Panc1 (cell line): Measurements from ENCODE around the gene LCOR. TPM values are rescaled to one million over a fixed set of nuclear protein-coding genes. Genes with fewer than 3 reads are reported as not detected.

Experiments
- ATAC-seq: fragments of 200-7000 bp; cut with Tn5 transposase; 2 replicates; pipeline ENCODE4 v1.9.1; 2020; ENCODE audit warnings: mild to moderate bottlenecking, moderate library complexity
- BruUV-seq: library from RNA; stranded (reverse); fragments of 400-500 nt; replicated peaks from 2 replicates; lab custom pipeline; 2021; lab: Mats Ljungman, UMichigan
- CTCF ChIA-PET: fragments of 300-600 bp; sonication (Branson Sonifier 250); formaldehyde crosslinking; loops from one replicate; lab custom pipeline; 2022; ENCODE audit warnings: antibody characterized with exemption; lab: Charles Lee
- POLR2A ChIA-PET: fragments of 300-600 bp; sonication (Branson Sonifier 250); formaldehyde crosslinking; loops from one replicate; lab custom pipeline; 2022; ENCODE audit warnings: antibody characterized with exemption; lab: Charles Lee
- DNase-seq: peaks from one replicate; pipeline ENCODE4 v3.0.0-alpha.2; 2010; ENCODE audit warnings: low read depth, low spot score
- H3K27ac ChIP-seq: 2 replicates; pipeline ENCODE4 v1.5.1; 2011; ENCODE audit warnings: mild to moderate bottlenecking, low read length, inconsistent platforms
- H3K27me3 ChIP-seq: fragments of 200-500 bp; sonication (Bioruptor generic); 2 replicates; pipeline ENCODE4 v1.6.0; 2014; ENCODE audit warnings: low read length, inconsistent platforms; ENCODE audit not compliant: control insufficient read depth, insufficient read depth
- H3K36me3 ChIP-seq: fragments of 200-500 bp; sonication (Bioruptor generic); 2 replicates; pipeline ENCODE4 v1.5.1; 2014; ENCODE audit warnings: inconsistent platforms, mild to moderate bottlenecking, low read length, moderate library complexity; ENCODE audit not compliant: control insufficient read depth, insufficient read depth
- H3K4me1 ChIP-seq: 2 replicates; pipeline ENCODE4 v1.5.1; 2011; ENCODE audit warnings: inconsistent platforms, mild to moderate bottlenecking, low read length, moderate library complexity; ENCODE audit not compliant: control insufficient read depth, insufficient read depth
- H3K4me3 ChIP-seq, 2 experiments: 2 replicates each; pipeline ENCODE4 v1.5.1; 2011 to 2012; ENCODE audit warnings: low read depth in 2 of 2, low read length in 2 of 2, mild to moderate bottlenecking in 2 of 2, inconsistent platforms in 1 of 2, moderate library complexity in 1 of 2
- H3K9me3 ChIP-seq: fragments of 200-500 bp; sonication (Bioruptor generic); 2 replicates; pipeline ENCODE4 v1.5.1; 2014; ENCODE audit warnings: low read depth, mild to moderate bottlenecking, inconsistent platforms, low read length, moderate library complexity; ENCODE audit not compliant: control insufficient read depth, insufficient read depth
- CTCF ChIP-seq: fragments of 450-650 bp; IDR thresholded peaks from 2 replicates; pipeline ENCODE4 v1.5.1; 2017; ENCODE audit warnings: mild to moderate bottlenecking
- POLR2AphosphoS5 ChIP-seq: IDR thresholded peaks from 2 replicates; pipeline ENCODE4 v1.6.1; 2012; ENCODE audit warnings: mild to moderate bottlenecking, low read depth, low read length, moderate library complexity
- REST ChIP-seq, 2 experiments: IDR thresholded peaks; 2 replicates each; pipeline ENCODE4 v1.6.1; 2011 to 2012; ENCODE audit warnings: low read depth in 2 of 2, control low read depth in 1 of 2, low read length in 1 of 2, mild to moderate bottlenecking in 1 of 2, moderate library complexity in 1 of 2; ENCODE audit not compliant: insufficient read depth in 1 of 2
- SIN3A ChIP-seq: IDR thresholded peaks from 2 replicates; pipeline ENCODE4 v1.6.1; 2012; ENCODE audit warnings: low read depth, mild to moderate bottlenecking, low read length, moderate library complexity, borderline replicate concordance; ENCODE audit not compliant: insufficient read depth
- TCF7L2 ChIP-seq: IDR thresholded peaks from 2 replicates; pipeline ENCODE4 v1.6.1; 2011; ENCODE audit warnings: mild to moderate bottlenecking, low read depth, low read length, inconsistent platforms
- in situ Hi-C: cut with HindIII; loops from 2 replicates; pipeline ENCODE4 v1.10.0; 2016; ENCODE audit warnings: low sequenced_read_pairs, low pct_unique_long_range_greater_than_20kb
- intact Hi-C: fragments of 100-400 bp; cut with micrococcal nuclease; formaldehyde crosslinking; loops from one replicate; pipeline ENCODE4 v1.10.0; 2022; ENCODE audit not compliant: unreplicated experiment
- total RNA-seq: library from RNA; stranded (reverse); gene quantifications from one replicate; pipeline ENCODE4 v1.2.1, GENCODE V29; 2021; ENCODE audit not compliant: unreplicated experiment

Gene LCOR
- total RNA-seq, 1 experiment from 2014 or later, result 58.0 TPM

- BruUV-seq, result no TSS peak
- H3K27ac ChIP-seq, result no peak overlapping the region
- in situ Hi-C loops, result no loop called here
- ChIA-PET POLR2A (no interaction called here), CTCF (no interaction called here)
- peaks cover 12% of the 10 kb centered on the region for H3K4me1 ChIP-seq
- no peaks in the 10 kb centered on the region for H3K9me3 ChIP-seq
- ATAC-seq, result no peak
- H3K36me3 ChIP-seq, result no peaks in the 10 kb centered on the region
- H3K27me3 ChIP-seq, result no peaks in the 10 kb centered on the region
- DNase-seq, result no peak
- TF ChIP-seq POLR2AphosphoS5 (no peak), CTCF (no peak), REST (IDR thresholded peaks at IDR 0.05; ENCODE audit: insufficient read depth in 1 of 2, low read depth in 2 of 2, low read length in 1 of 2) (no peak), TCF7L2 (no peak), SIN3A (no peak)
- no peak overlapping the region for H3K4me3 ChIP-seq
- intact Hi-C loops, result no loop called here
Measured at GRCh38 chr10:96858706-96859050, 26.6 kb downstream of the LCOR start.

- ChIA-PET POLR2A (no interaction called here), CTCF (interaction anchor here (1.2 kb wide), 1 partner anchor 177 kb away, joined by 3 read pairs; no protein-coding TSS in a partner anchor)
- intact Hi-C loops, result no loop called here
- DNase-seq (no peak), ATAC-seq (no peak)
- Histone ChIP-seq H3K4me3 (no peak overlapping the region), H3K9me3 (no peaks in the 10 kb centered on the region), H3K27me3 (no peaks in the 10 kb centered on the region), H3K27ac (no peak overlapping the region), H3K4me1 (peaks cover 23% of the 10 kb centered on the region), H3K36me3 (no peaks in the 10 kb centered on the region)
- TF ChIP-seq SIN3A, result no peak
- TF ChIP-seq TCF7L2, result no peak
- no peak for TF ChIP-seq POLR2AphosphoS5
- no peak for TF ChIP-seq REST (IDR thresholded peaks at IDR 0.05; ENCODE audit: insufficient read depth in 1 of 2, low read depth in 2 of 2, low read length in 1 of 2)
- no peak for TF ChIP-seq CTCF
- in situ Hi-C loops, result no loop called here
- no TSS peak for BruUV-seq
Measured at GRCh38 chr10:96860631-96861277, 28.7 kb downstream of the LCOR start.
